ENCODE results near the gene AGAP1. TPM values are rescaled to one million over a fixed set of nuclear protein-coding genes. Genes with fewer than 3 reads are reported as not detected.

Gene AGAP1
- total RNA-seq, 1 donor from 2014 or later = 43.8 TPM

DNA sequence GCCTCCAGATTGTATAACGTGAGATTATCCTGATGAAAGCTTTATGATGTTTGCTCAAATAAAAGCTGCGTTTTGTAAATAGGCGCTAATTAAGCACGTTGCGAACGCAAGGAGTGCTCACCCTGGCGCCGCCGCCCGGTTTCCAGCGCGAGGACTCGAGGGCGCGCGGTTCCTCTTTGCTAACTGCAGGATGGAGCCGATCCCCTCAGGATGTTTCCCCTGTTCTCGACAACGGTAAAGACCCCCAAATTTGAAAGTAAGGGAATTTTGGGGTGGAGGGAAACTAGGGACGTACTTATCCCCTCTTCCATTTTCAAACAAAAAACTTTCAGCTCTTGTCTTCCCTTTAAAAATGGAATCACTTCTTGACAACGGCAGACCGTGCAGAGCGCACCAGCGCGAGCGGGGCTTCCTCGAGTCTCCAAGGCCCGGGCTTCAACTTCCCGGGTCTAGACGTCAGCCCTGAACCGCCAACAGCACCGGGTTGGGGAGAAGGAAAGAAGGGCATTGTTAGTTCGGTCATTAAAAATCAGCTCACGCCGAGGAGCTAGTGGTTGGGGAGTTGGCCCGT is 675.4 kb downstream of the AGAP1 start:
- Mint-ChIP-seq H3K27ac (ENCODE audit: unreplicated experiment) (peak overlapping the region; percentile 84), H3K27me3 (ENCODE audit: unreplicated experiment) (no peaks in the 10 kb centered on the region), H3K4me1 (ENCODE audit: unreplicated experiment) (peaks cover 65% of the 10 kb centered on the region), H3K9me3 (ENCODE audit: unreplicated experiment) (no peaks in the 10 kb centered on the region), H3K36me3 (ENCODE audit: unreplicated experiment) (peaks cover 19% of the 10 kb centered on the region), H3K4me3 (ENCODE audit: unreplicated experiment) (peak overlapping the region; percentile 71)
- no peak for DNase-seq (ENCODE audit: extremely low spot score, unreplicated experiment)
- no peak for TF ChIP-seq CTCF (IDR thresholded peaks at IDR 0.05)

DNA sequence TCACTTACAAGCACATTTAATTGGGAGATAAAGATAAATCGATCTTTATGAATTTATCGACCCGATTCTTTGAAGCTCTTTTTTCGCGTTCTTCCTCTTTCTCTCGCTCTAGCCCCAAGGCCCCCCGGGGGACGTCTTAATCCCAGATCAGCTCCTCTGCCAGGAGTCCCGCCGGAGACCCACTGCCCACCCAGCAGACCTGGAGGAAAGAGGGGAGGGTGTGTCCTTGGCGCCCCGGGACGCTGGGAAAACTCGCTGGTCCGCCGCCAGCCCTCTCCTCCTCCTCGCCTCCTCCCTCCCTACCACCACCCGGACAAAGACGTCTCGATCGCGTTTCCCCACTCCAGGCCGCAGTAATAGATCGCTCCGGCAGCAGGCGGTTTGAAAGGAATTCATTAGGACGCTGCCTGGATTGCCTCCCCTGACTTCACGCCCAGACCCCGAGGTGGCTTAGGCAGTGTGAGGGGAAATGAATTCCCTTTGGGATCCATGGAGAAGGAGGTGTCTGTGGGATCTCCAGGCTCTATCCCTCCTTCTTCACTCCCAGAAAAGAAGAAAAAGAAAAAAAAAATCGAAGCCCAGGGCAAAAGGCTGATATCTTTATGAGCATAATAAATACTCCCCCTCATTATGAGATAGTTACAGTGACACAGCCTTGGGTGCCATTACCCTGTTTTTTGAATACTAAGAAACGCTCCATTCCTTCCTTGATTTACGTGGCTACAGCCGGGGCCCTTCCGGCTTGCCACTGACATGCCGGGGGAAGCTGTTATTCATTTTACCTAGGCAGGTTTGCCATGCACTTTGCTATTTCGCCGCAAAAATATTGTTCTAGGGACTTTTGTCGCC is 676.1 kb downstream of the AGAP1 start:
- no peak for DNase-seq (ENCODE audit: extremely low spot score, unreplicated experiment)
- H3K4me3 Mint-ChIP-seq (ENCODE audit: unreplicated experiment) = peak overlapping the region; percentile 71
- TF ChIP-seq CTCF (IDR thresholded peaks at IDR 0.05) = no peak
- H3K4me1 Mint-ChIP-seq (ENCODE audit: unreplicated experiment) = peaks cover 68% of the 10 kb centered on the region
- H3K27me3 Mint-ChIP-seq (ENCODE audit: unreplicated experiment) = no peaks in the 10 kb centered on the region
- no peaks in the 10 kb centered on the region for H3K9me3 Mint-ChIP-seq (ENCODE audit: unreplicated experiment)
- H3K27ac Mint-ChIP-seq (ENCODE audit: unreplicated experiment) = peak overlapping the region; percentile 84
- H3K36me3 Mint-ChIP-seq (ENCODE audit: unreplicated experiment) = peaks cover 15% of the 10 kb centered on the region

DNA sequence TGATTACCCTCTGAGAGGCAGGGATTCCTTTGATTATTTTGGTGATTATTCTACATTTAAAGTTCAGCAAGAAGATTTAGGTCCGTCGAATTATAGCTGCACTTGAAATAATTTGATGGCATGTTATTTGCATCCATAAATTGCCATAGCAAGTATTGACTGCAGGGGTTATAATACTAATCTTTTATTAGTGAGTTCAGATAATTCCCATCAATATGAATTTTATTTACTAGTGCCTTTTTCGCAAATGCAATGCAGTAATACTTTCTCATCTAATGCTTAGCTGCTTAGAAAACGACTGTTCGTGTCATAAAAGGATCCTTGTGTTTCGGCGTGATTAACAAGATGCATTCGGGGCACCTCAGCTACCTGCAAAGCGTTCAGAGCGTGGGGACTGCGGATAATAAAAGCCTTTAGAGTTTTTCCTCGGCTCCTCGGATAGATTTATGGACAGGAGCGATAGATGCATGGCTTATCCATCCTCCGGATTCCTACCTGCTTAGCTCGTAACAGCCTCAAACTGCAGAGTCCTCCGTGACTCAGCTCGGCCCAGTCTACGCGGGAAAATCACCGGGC is 676.8 kb downstream of the AGAP1 start:
- DNase-seq (ENCODE audit: extremely low spot score, unreplicated experiment) = no peak
- Mint-ChIP-seq H3K36me3 (ENCODE audit: unreplicated experiment) (peaks cover 8% of the 10 kb centered on the region), H3K27ac (ENCODE audit: unreplicated experiment) (peak overlapping the region; percentile 84), H3K4me3 (ENCODE audit: unreplicated experiment) (peak overlapping the region; percentile 71), H3K9me3 (ENCODE audit: unreplicated experiment) (no peaks in the 10 kb centered on the region), H3K27me3 (ENCODE audit: unreplicated experiment) (no peaks in the 10 kb centered on the region), H3K4me1 (ENCODE audit: unreplicated experiment) (peaks cover 68% of the 10 kb centered on the region)
- no peak for TF ChIP-seq CTCF (IDR thresholded peaks at IDR 0.05)

GRCh38 chr2:236171181-236171679 is 677.4 kb downstream of the AGAP1 start:
- no peak for DNase-seq (ENCODE audit: extremely low spot score, unreplicated experiment)
- no peaks in the 10 kb centered on the region for H3K27me3 Mint-ChIP-seq (ENCODE audit: unreplicated experiment)
- peaks cover 68% of the 10 kb centered on the region for H3K4me1 Mint-ChIP-seq (ENCODE audit: unreplicated experiment)
- H3K36me3 Mint-ChIP-seq (ENCODE audit: unreplicated experiment) = peaks cover 2% of the 10 kb centered on the region
- no peaks in the 10 kb centered on the region for H3K9me3 Mint-ChIP-seq (ENCODE audit: unreplicated experiment)
- peak overlapping the region; percentile 48 for H3K4me3 Mint-ChIP-seq (ENCODE audit: unreplicated experiment)
- H3K27ac Mint-ChIP-seq (ENCODE audit: unreplicated experiment) = peak overlapping the region; percentile 92
- no peak for TF ChIP-seq CTCF (IDR thresholded peaks at IDR 0.05)

Data from osteocyte (in vitro differentiated cells).